Measurements from ENCODE around the gene MAMDC4.

DNA sequence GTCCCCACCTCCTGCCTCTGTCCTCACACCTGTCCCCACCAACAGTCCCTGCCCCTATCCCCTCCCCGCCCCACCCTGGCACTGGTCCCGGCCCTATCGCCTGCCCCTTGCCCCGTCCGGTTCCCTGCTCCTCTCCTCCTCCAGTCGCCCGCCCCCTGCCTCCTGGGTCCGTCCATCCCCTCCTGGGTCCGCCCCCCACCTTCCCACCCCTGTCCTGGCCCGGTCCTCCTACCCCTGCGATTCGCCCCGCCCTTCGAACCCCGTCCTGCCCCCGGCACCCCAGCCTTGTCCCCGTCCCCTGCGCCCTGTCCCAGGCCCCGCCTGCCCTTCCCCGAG is 13.6 kb downstream of the MAMDC4 start:
- TF ChIP-seq POLR2A (IDR thresholded peaks at IDR 0.05): no peak
- TF ChIP-seq, protein P1, sequence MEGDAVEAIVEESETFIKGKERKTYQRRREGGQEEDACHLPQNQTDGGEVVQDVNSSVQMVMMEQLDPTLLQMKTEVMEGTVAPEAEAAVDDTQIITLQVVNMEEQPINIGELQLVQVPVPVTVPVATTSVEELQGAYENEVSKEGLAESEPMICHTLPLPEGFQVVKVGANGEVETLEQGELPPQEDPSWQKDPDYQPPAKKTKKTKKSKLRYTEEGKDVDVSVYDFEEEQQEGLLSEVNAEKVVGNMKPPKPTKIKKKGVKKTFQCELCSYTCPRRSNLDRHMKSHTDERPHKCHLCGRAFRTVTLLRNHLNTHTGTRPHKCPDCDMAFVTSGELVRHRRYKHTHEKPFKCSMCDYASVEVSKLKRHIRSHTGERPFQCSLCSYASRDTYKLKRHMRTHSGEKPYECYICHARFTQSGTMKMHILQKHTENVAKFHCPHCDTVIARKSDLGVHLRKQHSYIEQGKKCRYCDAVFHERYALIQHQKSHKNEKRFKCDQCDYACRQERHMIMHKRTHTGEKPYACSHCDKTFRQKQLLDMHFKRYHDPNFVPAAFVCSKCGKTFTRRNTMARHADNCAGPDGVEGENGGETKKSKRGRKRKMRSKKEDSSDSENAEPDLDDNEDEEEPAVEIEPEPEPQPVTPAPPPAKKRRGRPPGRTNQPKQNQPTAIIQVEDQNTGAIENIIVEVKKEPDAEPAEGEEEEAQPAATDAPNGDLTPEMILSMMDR (IDR thresholded peaks at IDR 0.05): no peak
